ENCODE data around the gene IL10RA.
A peak's percentile ranks its signal among the peaks of the same experiment; 100 is the strongest.
"Not testable (repeated sequence)": the region's sequence is repeated elsewhere in the genome, so short reads cannot be mapped to it uniquely, and the experiment has no call there.

The IL10RA gene

GRCh38 chr11:117972044-117972443, 14.2 kb upstream of the IL10RA start:
- no peak for TF ChIP-seq JUND (IDR thresholded peaks at IDR 0.05; ENCODE audit: low read depth)
- no peak for DNase-seq (ENCODE audit: low read depth in 1 of 2, low spot score in 1 of 2)
- in situ Hi-C loops (cut with HindIII; ENCODE audit: low pct_unique_long_range_greater_than_20kb, low sequenced_read_pairs) = no loop called here

- no peak for TF ChIP-seq JUND (IDR thresholded peaks at IDR 0.05; ENCODE audit: low read depth)
- DNase-seq (ENCODE audit: low read depth in 1 of 2, low spot score in 1 of 2) = peak; percentile 70 to 84
- in situ Hi-C loops (cut with HindIII; ENCODE audit: low pct_unique_long_range_greater_than_20kb, low sequenced_read_pairs) = no loop called here
Measured at GRCh38 chr11:117972629-117973502, 13.3 kb upstream of the IL10RA start.

GRCh38 chr11:117973503-117973860, 12.7 kb upstream of the IL10RA start:
- in situ Hi-C loops (cut with HindIII; ENCODE audit: low pct_unique_long_range_greater_than_20kb, low sequenced_read_pairs) = no loop called here
- no peak for TF ChIP-seq JUND (IDR thresholded peaks at IDR 0.05; ENCODE audit: low read depth)
- DNase-seq (ENCODE audit: low read depth in 1 of 2, low spot score in 1 of 2) = no peak

GRCh38 chr11:117976445-117976844, 9.7 kb upstream of the IL10RA start:
- in situ Hi-C loops (cut with HindIII; ENCODE audit: low pct_unique_long_range_greater_than_20kb, low sequenced_read_pairs) = no loop called here
- no peak for DNase-seq (ENCODE audit: low read depth in 1 of 2, low spot score in 1 of 2)
- TF ChIP-seq JUND (IDR thresholded peaks at IDR 0.05; ENCODE audit: low read depth) = no peak

- no peak for TF ChIP-seq JUND (IDR thresholded peaks at IDR 0.05; ENCODE audit: low read depth)
- DNase-seq (ENCODE audit: low read depth in 1 of 2, low spot score in 1 of 2) = no peak
- in situ Hi-C loops (cut with HindIII; ENCODE audit: low pct_unique_long_range_greater_than_20kb, low sequenced_read_pairs) = no loop called here
Measured at GRCh38 chr11:117977029-117977428, 9.2 kb upstream of the IL10RA start.

- DNase-seq (ENCODE audit: low read depth in 1 of 2, low spot score in 1 of 2); in situ Hi-C loops (cut with HindIII; ENCODE audit: low pct_unique_long_range_greater_than_20kb, low sequenced_read_pairs): not testable (repeated sequence)
Measured at GRCh38 chr11:117977612-117978264, 8.5 kb upstream of the IL10RA start.

- in situ Hi-C loops (cut with HindIII; ENCODE audit: low pct_unique_long_range_greater_than_20kb, low sequenced_read_pairs); DNase-seq (ENCODE audit: low read depth in 1 of 2, low spot score in 1 of 2): not testable (repeated sequence)
Measured at GRCh38 chr11:117978291-117978910, 7.8 kb upstream of the IL10RA start.

GRCh38 chr11:117978991-117979390, 7.2 kb upstream of the IL10RA start:
- DNase-seq (ENCODE audit: low read depth in 1 of 2, low spot score in 1 of 2) = peak in 1 of 2 experiments; percentile 40
- TF ChIP-seq JUND (IDR thresholded peaks at IDR 0.05; ENCODE audit: low read depth) = no peak
- in situ Hi-C loops (cut with HindIII; ENCODE audit: low pct_unique_long_range_greater_than_20kb, low sequenced_read_pairs) = no loop called here

GRCh38 chr11:117979481-117980211, 6.5 kb upstream of the IL10RA start:
- DNase-seq (ENCODE audit: low read depth in 1 of 2, low spot score in 1 of 2) = no peak
- in situ Hi-C loops (cut with HindIII; ENCODE audit: low pct_unique_long_range_greater_than_20kb, low sequenced_read_pairs) = no loop called here
- no peak for TF ChIP-seq JUND (IDR thresholded peaks at IDR 0.05; ENCODE audit: low read depth)

GRCh38 chr11:117980280-117980679, 5.9 kb upstream of the IL10RA start:
- in situ Hi-C loops (cut with HindIII; ENCODE audit: low pct_unique_long_range_greater_than_20kb, low sequenced_read_pairs) = no loop called here
- no peak for TF ChIP-seq JUND (IDR thresholded peaks at IDR 0.05; ENCODE audit: low read depth)
- DNase-seq (ENCODE audit: low read depth in 1 of 2, low spot score in 1 of 2) = peak in 1 of 2 experiments; percentile 44

- TF ChIP-seq JUND (IDR thresholded peaks at IDR 0.05; ENCODE audit: low read depth) = no peak
- in situ Hi-C loops (cut with HindIII; ENCODE audit: low pct_unique_long_range_greater_than_20kb, low sequenced_read_pairs) = no loop called here
- DNase-seq (ENCODE audit: low read depth in 1 of 2, low spot score in 1 of 2) = no peak
Measured at GRCh38 chr11:117980720-117981119, 5.5 kb upstream of the IL10RA start.

GRCh38 chr11:117983163-117983475, 3.1 kb upstream of the IL10RA start:
- in situ Hi-C loops (cut with HindIII; ENCODE audit: low pct_unique_long_range_greater_than_20kb, low sequenced_read_pairs) = no loop called here
- TF ChIP-seq JUND (IDR thresholded peaks at IDR 0.05; ENCODE audit: low read depth) = no peak
- no peak for DNase-seq (ENCODE audit: low read depth in 1 of 2, low spot score in 1 of 2)

GRCh38 chr11:117984476-117984875, 1.7 kb upstream of the IL10RA start:
- in situ Hi-C loops (cut with HindIII; ENCODE audit: low pct_unique_long_range_greater_than_20kb, low sequenced_read_pairs) = no loop called here
- no peak for TF ChIP-seq JUND (IDR thresholded peaks at IDR 0.05; ENCODE audit: low read depth)
- no peak for DNase-seq (ENCODE audit: low read depth in 1 of 2, low spot score in 1 of 2)

Data from T47D (cell line).